ENCODE data around the gene HBZ. TPM values are rescaled to one million over a fixed set of nuclear protein-coding genes. Genes with fewer than 3 reads are reported as not detected.
"Not testable (repeated sequence)": the region's sequence is repeated elsewhere in the genome, so short reads cannot be mapped to it uniquely, and the experiment has no call there.

Gene HBZ
- polyA plus RNA-seq, 4 donors = 0.74 to 9.7 (median 3.0) TPM

- no peak for DNase-seq (ENCODE audit: low read depth in 4 of 4, low spot score in 3 of 4)
Measured at GRCh38 chr16:132120-132519, 20.3 kb upstream of the HBZ start.

- no peak for DNase-seq (ENCODE audit: low read depth in 4 of 4, low spot score in 3 of 4)
Measured at GRCh38 chr16:133716-134115, 18.7 kb upstream of the HBZ start.

- DNase-seq (ENCODE audit: low read depth in 4 of 4, low spot score in 3 of 4) = no peak
Measured at GRCh38 chr16:138049-138417, 14.4 kb upstream of the HBZ start.

- DNase-seq (ENCODE audit: low read depth in 4 of 4, low spot score in 3 of 4) = no peak
Measured at GRCh38 chr16:140175-140857, 12.1 kb upstream of the HBZ start.

GRCh38 chr16:142405-142967 is 10.0 kb upstream of the HBZ start:
- no peak for DNase-seq (ENCODE audit: low read depth in 4 of 4, low spot score in 3 of 4)

- no peak for DNase-seq (ENCODE audit: low read depth in 4 of 4, low spot score in 3 of 4)
Measured at GRCh38 chr16:143047-143446, 9.4 kb upstream of the HBZ start.

- DNase-seq (ENCODE audit: low read depth in 4 of 4, low spot score in 3 of 4) = no peak
Measured at GRCh38 chr16:143456-143855, 9.0 kb upstream of the HBZ start.

- DNase-seq (ENCODE audit: low read depth in 4 of 4, low spot score in 3 of 4) = no peak
Measured at GRCh38 chr16:144797-145252, 7.6 kb upstream of the HBZ start.

GRCh38 chr16:146646-147045 is 5.8 kb upstream of the HBZ start:
- DNase-seq (ENCODE audit: low read depth in 4 of 4, low spot score in 3 of 4) = no peak

GRCh38 chr16:149024-149660 is 3.3 kb upstream of the HBZ start:
- DNase-seq (ENCODE audit: low read depth in 4 of 4, low spot score in 3 of 4) = no peak

GRCh38 chr16:153129-153521 is 681 bp downstream of the HBZ start:
- not testable (repeated sequence) for DNase-seq (ENCODE audit: low read depth in 4 of 4, low spot score in 3 of 4)

GRCh38 chr16:153550-154216 is 1.2 kb downstream of the HBZ start:
- not testable (repeated sequence) for DNase-seq (ENCODE audit: low read depth in 4 of 4, low spot score in 3 of 4)

GRCh38 chr16:154217-155030 is 2.0 kb downstream of the HBZ start:
- DNase-seq (ENCODE audit: low read depth in 4 of 4, low spot score in 3 of 4) = peak in 1 of 4 donors; percentile 27

GRCh38 chr16:155031-155398 is 2.6 kb downstream of the HBZ start:
- no peak for DNase-seq (ENCODE audit: low read depth in 4 of 4, low spot score in 3 of 4)

GRCh38 chr16:159136-159849 is 6.8 kb downstream of the HBZ start:
- DNase-seq (ENCODE audit: low read depth in 4 of 4, low spot score in 3 of 4) = no peak

- not testable (repeated sequence) for DNase-seq (ENCODE audit: low read depth in 4 of 4, low spot score in 3 of 4)
Measured at GRCh38 chr16:160242-160641, 7.8 kb downstream of the HBZ start.

- DNase-seq (ENCODE audit: low read depth in 4 of 4, low spot score in 3 of 4) = no peak
Measured at GRCh38 chr16:160691-161190, 8.3 kb downstream of the HBZ start.

GRCh38 chr16:162271-162991 is 10.0 kb downstream of the HBZ start:
- no peak for DNase-seq (ENCODE audit: low read depth in 4 of 4, low spot score in 3 of 4)

GRCh38 chr16:163139-163538 is 10.7 kb downstream of the HBZ start:
- DNase-seq (ENCODE audit: low read depth in 4 of 4, low spot score in 3 of 4) = not testable (repeated sequence)

Data from left renal pelvis (tissue), 4 donors.